ENCODE data around the gene TNFAIP2. TPM values are rescaled to one million over a fixed set of nuclear protein-coding genes. Genes with fewer than 3 reads are reported as not detected.

The TNFAIP2 gene
- total RNA-seq, 1 experiment from 2014 or later, result not detected

DNA sequence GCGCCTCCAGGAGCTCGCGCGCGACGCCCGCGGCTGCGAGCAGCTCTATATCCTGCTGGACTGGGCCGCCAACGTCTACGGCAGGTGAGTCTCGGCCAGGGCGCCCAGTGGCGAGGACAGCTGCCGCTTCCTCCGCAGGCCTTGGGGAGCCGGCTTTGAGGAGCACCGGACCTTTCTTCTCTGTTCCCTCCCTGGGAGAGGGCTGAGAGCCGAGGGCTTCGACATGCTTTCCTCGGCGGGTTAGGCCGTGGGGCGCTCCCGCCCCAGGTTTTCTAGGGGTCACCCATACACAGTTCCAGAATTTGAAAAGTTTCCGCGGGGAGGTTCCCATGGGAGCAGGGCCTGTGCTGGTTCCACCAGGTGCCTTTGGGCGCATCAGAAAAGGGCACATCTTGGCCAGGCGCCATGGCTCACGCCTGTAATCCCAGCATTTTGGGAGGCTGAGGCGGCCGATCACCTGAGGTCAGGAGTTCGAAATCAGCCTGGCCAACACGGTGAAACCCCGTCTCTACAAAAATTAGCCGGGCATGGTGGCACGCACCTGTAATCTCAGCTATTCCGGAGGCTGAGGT is 20.5 kb upstream of the TNFAIP2 start:
- H3K27me3 ChIP-seq (ENCODE audit: low read length), result no peaks in the 10 kb centered on the region
- H3K9ac ChIP-seq (ENCODE audit: low read length), result no peak overlapping the region
- no peak for DNase-seq
- no peaks in the 10 kb centered on the region for H3K36me3 ChIP-seq (ENCODE audit: insufficient read depth, low read length)
- no peak overlapping the region for H3K4me3 ChIP-seq (ENCODE audit: low read length)
- H3K9me2 ChIP-seq (replicated peaks; ENCODE audit: insufficient read depth, low read length), result no peaks in the 10 kb centered on the region
- no peak overlapping the region for H2AFZ ChIP-seq (ENCODE audit: low read length)
- no peak overlapping the region for H3K4me2 ChIP-seq (ENCODE audit: low read depth, low read length, poor library complexity, severe bottlenecking)
- no peaks in the 10 kb centered on the region for H3K79me2 ChIP-seq (ENCODE audit: low read length)
- peaks cover 15% of the 10 kb centered on the region; the same call in 1 of the 2 replicates for H4K20me1 ChIP-seq (ENCODE audit: insufficient read depth, low read depth, low read length)
- no peaks in the 10 kb centered on the region for H3K9me3 ChIP-seq (ENCODE audit: low read length)
- peaks cover 16% of the 10 kb centered on the region for H3K4me1 ChIP-seq (ENCODE audit: low read length)
- H3K27ac ChIP-seq (ENCODE audit: low read length), result no peak overlapping the region

- Histone ChIP-seq H2AFZ (ENCODE audit: low read length) (no peak overlapping the region), H3K4me2 (ENCODE audit: low read depth, low read length, poor library complexity, severe bottlenecking) (no peak overlapping the region)
Observed at GRCh38 chr14:103103461-103104388, 19.5 kb upstream of the TNFAIP2 start.

GRCh38 chr14:103104389-103104653 is 18.9 kb upstream of the TNFAIP2 start:
- no peak overlapping the region for H3K27ac ChIP-seq (ENCODE audit: low read length)
- H3K79me2 ChIP-seq (ENCODE audit: low read length), result no peaks in the 10 kb centered on the region
- H3K4me1 ChIP-seq (ENCODE audit: low read length), result peaks cover 16% of the 10 kb centered on the region
- H3K9ac ChIP-seq (ENCODE audit: low read length), result no peak overlapping the region
- H3K9me2 ChIP-seq (replicated peaks; ENCODE audit: insufficient read depth, low read length), result no peaks in the 10 kb centered on the region
- H3K27me3 ChIP-seq (ENCODE audit: low read length), result no peaks in the 10 kb centered on the region
- no peak overlapping the region for H3K4me2 ChIP-seq (ENCODE audit: low read depth, low read length, poor library complexity, severe bottlenecking)
- peaks cover 17% of the 10 kb centered on the region for H4K20me1 ChIP-seq (ENCODE audit: insufficient read depth, low read depth, low read length)
- H3K4me3 ChIP-seq (ENCODE audit: low read length), result no peak overlapping the region
- H2AFZ ChIP-seq (ENCODE audit: low read length), result no peak overlapping the region
- no peaks in the 10 kb centered on the region for H3K36me3 ChIP-seq (ENCODE audit: insufficient read depth, low read length)
- no peak for DNase-seq
- H3K9me3 ChIP-seq (ENCODE audit: low read length), result no peaks in the 10 kb centered on the region

More at GRCh38 chr14:103103461-103104388, 19.5 kb upstream of the TNFAIP2 start:
- Histone ChIP-seq H3K36me3 (ENCODE audit: insufficient read depth, low read length) (no peaks in the 10 kb centered on the region), H3K9me3 (ENCODE audit: low read length) (no peaks in the 10 kb centered on the region), H3K27me3 (ENCODE audit: low read length) (no peaks in the 10 kb centered on the region), H3K79me2 (ENCODE audit: low read length) (no peaks in the 10 kb centered on the region), H3K4me1 (ENCODE audit: low read length) (peaks cover 16% of the 10 kb centered on the region), H4K20me1 (ENCODE audit: insufficient read depth, low read depth, low read length) (peaks cover 21% of the 10 kb centered on the region), H3K4me3 (ENCODE audit: low read length) (no peak overlapping the region), H3K27ac (ENCODE audit: low read length) (no peak overlapping the region), H3K9ac (ENCODE audit: low read length) (no peak overlapping the region), H3K9me2 (replicated peaks; ENCODE audit: insufficient read depth, low read length) (no peaks in the 10 kb centered on the region)
- DNase-seq, result no peak

- no peak overlapping the region for H3K27ac ChIP-seq (ENCODE audit: low read length)
- peaks cover 17% of the 10 kb centered on the region for H4K20me1 ChIP-seq (ENCODE audit: insufficient read depth, low read depth, low read length)
- no peak overlapping the region for H3K9ac ChIP-seq (ENCODE audit: low read length)
- H3K4me3 ChIP-seq (ENCODE audit: low read length), result no peak overlapping the region
- no peak overlapping the region for H3K4me2 ChIP-seq (ENCODE audit: low read depth, low read length, poor library complexity, severe bottlenecking)
- H2AFZ ChIP-seq (ENCODE audit: low read length), result no peak overlapping the region
- H3K27me3 ChIP-seq (ENCODE audit: low read length), result no peaks in the 10 kb centered on the region
- no peaks in the 10 kb centered on the region for H3K79me2 ChIP-seq (ENCODE audit: low read length)
- no peaks in the 10 kb centered on the region for H3K9me2 ChIP-seq (replicated peaks; ENCODE audit: insufficient read depth, low read length)
- no peaks in the 10 kb centered on the region for H3K9me3 ChIP-seq (ENCODE audit: low read length)
- H3K36me3 ChIP-seq (ENCODE audit: insufficient read depth, low read length), result no peaks in the 10 kb centered on the region
- DNase-seq, result peak; percentile 91
- peaks cover 18% of the 10 kb centered on the region for H3K4me1 ChIP-seq (ENCODE audit: low read length)
Observed at GRCh38 chr14:103104654-103105452, 18.4 kb upstream of the TNFAIP2 start.

- Histone ChIP-seq H3K27me3 (ENCODE audit: low read length) (no peaks in the 10 kb centered on the region), H2AFZ (ENCODE audit: low read length) (no peak overlapping the region), H3K4me2 (ENCODE audit: low read depth, low read length, poor library complexity, severe bottlenecking) (no peak overlapping the region), H3K36me3 (ENCODE audit: insufficient read depth, low read length) (no peaks in the 10 kb centered on the region), H3K9me3 (ENCODE audit: low read length) (no peaks in the 10 kb centered on the region), H3K9me2 (replicated peaks; ENCODE audit: insufficient read depth, low read length) (no peaks in the 10 kb centered on the region), H3K4me3 (ENCODE audit: low read length) (no peak overlapping the region), H3K9ac (ENCODE audit: low read length) (no peak overlapping the region), H4K20me1 (ENCODE audit: insufficient read depth, low read depth, low read length) (peaks cover 13% of the 10 kb centered on the region), H3K79me2 (ENCODE audit: low read length) (no peaks in the 10 kb centered on the region), H3K4me1 (ENCODE audit: low read length) (peaks cover 23% of the 10 kb centered on the region), H3K27ac (ENCODE audit: low read length) (no peak overlapping the region)
- DNase-seq, result peak; percentile 83
Observed at GRCh38 chr14:103105580-103106150, 17.6 kb upstream of the TNFAIP2 start.

GRCh38 chr14:103107455-103107854 is 15.8 kb upstream of the TNFAIP2 start:
- Histone ChIP-seq H3K9ac (ENCODE audit: low read length) (no peak overlapping the region), H3K36me3 (ENCODE audit: insufficient read depth, low read length) (no peaks in the 10 kb centered on the region), H3K9me2 (replicated peaks; ENCODE audit: insufficient read depth, low read length) (no peaks in the 10 kb centered on the region), H3K27me3 (ENCODE audit: low read length) (no peaks in the 10 kb centered on the region), H4K20me1 (ENCODE audit: insufficient read depth, low read depth, low read length) (peaks cover 19% of the 10 kb centered on the region), H3K4me3 (ENCODE audit: low read length) (no peak overlapping the region), H2AFZ (ENCODE audit: low read length) (no peak overlapping the region), H3K27ac (ENCODE audit: low read length) (no peak overlapping the region), H3K4me2 (ENCODE audit: low read depth, low read length, poor library complexity, severe bottlenecking) (no peak overlapping the region), H3K9me3 (ENCODE audit: low read length) (no peaks in the 10 kb centered on the region), H3K4me1 (ENCODE audit: low read length) (peaks cover 40% of the 10 kb centered on the region), H3K79me2 (ENCODE audit: low read length) (no peaks in the 10 kb centered on the region)
- no peak for DNase-seq

- Histone ChIP-seq H3K4me3 (ENCODE audit: low read length) (no peak overlapping the region), H3K27ac (ENCODE audit: low read length) (no peak overlapping the region), H3K36me3 (ENCODE audit: insufficient read depth, low read length) (no peaks in the 10 kb centered on the region), H3K9me2 (replicated peaks; ENCODE audit: insufficient read depth, low read length) (no peaks in the 10 kb centered on the region), H3K4me2 (ENCODE audit: low read depth, low read length, poor library complexity, severe bottlenecking) (no peak overlapping the region), H4K20me1 (ENCODE audit: insufficient read depth, low read depth, low read length) (peaks cover 19% of the 10 kb centered on the region), H2AFZ (ENCODE audit: low read length) (no peak overlapping the region), H3K9me3 (ENCODE audit: low read length) (no peaks in the 10 kb centered on the region), H3K9ac (ENCODE audit: low read length) (no peak overlapping the region), H3K4me1 (ENCODE audit: low read length) (peaks cover 43% of the 10 kb centered on the region), H3K27me3 (ENCODE audit: low read length) (no peaks in the 10 kb centered on the region), H3K79me2 (ENCODE audit: low read length) (no peaks in the 10 kb centered on the region)
- DNase-seq, result no peak
Observed at GRCh38 chr14:103107941-103108748, 15.1 kb upstream of the TNFAIP2 start.

Measured in Karpas-422 (cell line).